Muscle layer of duodenum (tissue), 2 donors: Measurements from ENCODE around the gene LSAMP.
"Not testable (repeated sequence)": the region's sequence is repeated elsewhere in the genome, so short reads cannot be mapped to it uniquely, and the experiment has no call there.

ENCODE experiments used
- H3K27ac ChIP-seq: one replicate; pipeline ENCODE4 v1.7.0; 2013; ENCODE audit warnings: mild to moderate bottlenecking, low read length
- H3K27me3 ChIP-seq: one replicate; pipeline ENCODE4 v1.7.0; 2013; ENCODE audit warnings: low read depth, mild to moderate bottlenecking, control low read depth, low read length
- H3K36me3 ChIP-seq, 2 donors: one replicate each; pipeline ENCODE4 v1.7.0; 2013; ENCODE audit warnings: low read length in 2 of 2, control low read depth in 1 of 2, mild to moderate bottlenecking in 1 of 2; ENCODE audit not compliant: insufficient read depth in 2 of 2, control insufficient read depth in 1 of 2
- H3K4me1 ChIP-seq, 2 donors: one replicate each; pipeline ENCODE4 v1.7.0; 2013; ENCODE audit warnings: low read length in 2 of 2, mild to moderate bottlenecking in 2 of 2, control low read depth in 1 of 2, moderate library complexity in 1 of 2; ENCODE audit not compliant: insufficient read depth in 2 of 2, control insufficient read depth in 1 of 2
- H3K4me3 ChIP-seq, 2 donors: one replicate each; pipeline ENCODE4 v1.7.0; 2013; ENCODE audit warnings: low read length in 2 of 2, low read depth in 1 of 2, mild to moderate bottlenecking in 1 of 2
- H3K9me3 ChIP-seq, 2 donors: one replicate each; pipeline ENCODE4 v1.7.0; 2013; ENCODE audit warnings: low read length in 2 of 2, control low read depth in 1 of 2, mild to moderate bottlenecking in 1 of 2; ENCODE audit not compliant: control insufficient read depth in 1 of 2
- donor health status: healthy.

Gene LSAMP

DNA sequence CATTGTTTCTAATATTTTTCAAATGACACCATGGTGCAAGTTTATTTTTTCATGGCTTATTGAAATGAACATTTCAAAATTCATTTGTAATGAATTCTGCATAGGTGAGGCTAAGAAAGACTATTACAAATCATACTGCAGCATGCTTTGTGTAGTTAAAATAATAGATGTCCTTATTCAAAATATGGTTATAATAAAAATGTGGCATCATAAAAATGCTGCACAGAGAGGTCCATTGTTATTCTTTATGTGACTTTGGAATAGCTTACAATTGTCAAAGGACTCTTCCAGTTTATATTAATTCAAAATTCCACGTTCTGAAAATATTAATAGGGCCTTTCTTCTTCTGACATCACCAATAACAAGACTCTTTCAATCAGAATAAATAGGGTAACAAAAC lies 599.3 kb downstream of the LSAMP start:
- Histone ChIP-seq H3K4me3 (no peak overlapping the region), H3K36me3 (no peaks in the 10 kb centered on the region), H3K27me3 (no peaks in the 10 kb centered on the region), H3K27ac (no peak overlapping the region), H3K9me3 (no peaks in the 10 kb centered on the region), H3K4me1 (no peaks in the 10 kb centered on the region)

DNA sequence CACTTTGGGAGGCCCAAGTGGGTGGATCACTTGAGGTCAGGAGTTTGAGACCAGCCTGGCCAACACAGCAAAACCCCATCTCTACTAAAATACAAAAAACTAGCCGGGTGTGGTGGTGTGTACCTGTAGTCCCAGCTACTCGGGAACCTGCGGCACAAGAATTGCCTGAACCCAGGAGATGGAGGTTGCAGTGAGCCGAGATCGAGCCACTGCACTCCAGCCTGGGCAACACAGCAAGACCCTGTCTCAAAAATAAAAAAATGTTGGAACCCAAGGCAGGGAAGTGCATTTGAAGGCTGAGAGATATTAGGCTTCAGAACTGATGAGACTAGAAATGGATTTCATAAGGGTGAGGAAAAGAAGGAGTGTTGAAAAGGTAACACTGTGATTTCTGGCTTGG lies 600.6 kb downstream of the LSAMP start:
- not testable (repeated sequence) for H3K27me3 ChIP-seq, H3K4me1 ChIP-seq, H3K9me3 ChIP-seq, H3K27ac ChIP-seq, H3K36me3 ChIP-seq, H3K4me3 ChIP-seq

DNA sequence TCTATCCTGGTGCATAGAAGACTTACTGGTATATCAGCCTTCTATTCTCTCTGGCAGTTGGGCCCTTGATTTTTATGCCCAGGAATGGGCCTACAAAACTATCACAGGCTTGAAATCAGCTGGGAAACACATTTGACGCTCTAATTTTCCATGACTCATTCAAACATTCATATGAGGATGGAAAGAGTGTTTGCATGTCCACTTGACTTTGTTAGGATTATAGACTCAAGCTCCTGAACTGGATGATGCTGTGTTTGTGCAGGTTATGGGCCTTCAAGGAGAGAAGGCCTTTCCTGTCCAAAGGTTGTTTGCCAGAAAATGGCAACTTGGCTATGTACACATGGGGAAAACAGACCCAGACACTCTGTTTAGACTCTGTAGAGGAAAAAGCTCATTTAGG lies 602.1 kb downstream of the LSAMP start:
- Histone ChIP-seq H3K27me3 (no peaks in the 10 kb centered on the region), H3K27ac (no peak overlapping the region), H3K4me1 (no peaks in the 10 kb centered on the region), H3K4me3 (no peak overlapping the region), H3K36me3 (no peaks in the 10 kb centered on the region), H3K9me3 (no peaks in the 10 kb centered on the region)

DNA sequence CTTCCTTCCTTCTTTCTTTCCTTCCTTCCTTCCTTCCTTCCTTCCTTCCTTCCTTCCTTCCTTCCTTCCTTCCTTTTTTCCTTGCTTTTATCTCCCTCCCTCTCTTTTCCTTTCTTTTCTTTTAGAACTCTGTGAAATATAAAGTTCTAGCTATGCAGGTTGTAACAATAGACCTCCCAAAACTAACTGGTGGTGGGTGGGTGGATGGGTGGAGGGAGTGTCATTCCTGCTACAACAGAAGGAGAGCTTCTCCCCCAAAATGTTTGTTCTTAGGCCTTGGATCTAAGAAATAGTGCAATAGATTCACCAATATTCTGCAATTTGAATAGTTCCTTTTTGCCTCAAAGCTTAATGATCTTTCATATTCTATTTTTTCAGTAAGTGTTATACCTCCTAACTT lies 606.0 kb downstream of the LSAMP start:
- Histone ChIP-seq H3K4me1 (peaks cover 0 to 2% of the 10 kb centered on the region in 2 donors), H3K27me3 (no peaks in the 10 kb centered on the region), H3K36me3 (no peaks in the 10 kb centered on the region), H3K9me3 (no peaks in the 10 kb centered on the region), H3K27ac (no peak overlapping the region), H3K4me3 (no peak overlapping the region)

DNA sequence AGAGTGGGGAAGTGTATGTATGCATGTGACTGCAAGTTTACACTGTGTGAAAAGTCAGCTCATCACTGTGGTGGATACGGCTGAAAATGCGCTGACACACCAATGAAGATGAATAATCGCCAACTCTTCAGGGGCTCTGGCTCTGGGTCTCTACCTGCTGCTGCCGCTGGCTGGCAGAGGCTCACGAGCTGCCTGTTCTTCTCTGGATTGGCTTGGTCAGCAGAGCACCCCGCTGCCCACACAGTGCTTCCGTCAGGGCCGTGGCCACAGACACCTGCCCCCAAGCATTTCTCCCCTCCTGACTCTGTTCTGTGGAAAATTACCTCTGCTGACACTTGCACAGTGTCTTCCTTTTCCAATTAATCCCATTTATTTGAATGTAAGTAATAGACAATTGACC lies 606.5 kb downstream of the LSAMP start:
- H3K4me3 ChIP-seq, result no peak overlapping the region
- H3K27ac ChIP-seq, result no peak overlapping the region

DNA sequence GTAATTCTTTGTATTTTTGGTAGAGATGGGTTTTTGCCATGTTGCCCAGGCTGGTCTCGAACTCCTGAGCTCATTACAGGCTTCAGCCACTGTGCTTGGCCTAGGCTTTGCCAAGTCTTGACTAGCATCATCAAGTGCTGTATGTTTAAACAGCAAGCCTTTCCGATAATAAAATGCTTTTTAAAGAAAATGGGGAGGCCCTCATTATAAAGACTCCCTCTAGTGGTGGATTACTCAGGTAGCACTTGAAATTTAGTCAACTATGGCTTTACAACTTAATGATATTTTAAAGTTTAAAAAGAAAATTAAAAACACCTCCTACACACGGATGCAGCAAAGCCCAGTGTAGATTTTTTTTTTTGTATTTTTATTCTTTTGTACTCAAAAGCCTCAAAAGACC lies 608.3 kb downstream of the LSAMP start:
- H3K27me3 ChIP-seq, result no peaks in the 10 kb centered on the region
- no peaks in the 10 kb centered on the region for H3K36me3 ChIP-seq
- peaks cover 0 to 17% of the 10 kb centered on the region in 2 donors for H3K4me1 ChIP-seq
- H3K27ac ChIP-seq, result no peak overlapping the region
- H3K4me3 ChIP-seq, result no peak overlapping the region
- no peaks in the 10 kb centered on the region for H3K9me3 ChIP-seq

More for the DNA sequence above, 606.5 kb downstream of the LSAMP start:
- H3K4me1 ChIP-seq, result peaks cover 0 to 7% of the 10 kb centered on the region in 2 donors
- H3K9me3 ChIP-seq, result no peaks in the 10 kb centered on the region
- no peaks in the 10 kb centered on the region for H3K27me3 ChIP-seq
- no peaks in the 10 kb centered on the region for H3K36me3 ChIP-seq

DNA sequence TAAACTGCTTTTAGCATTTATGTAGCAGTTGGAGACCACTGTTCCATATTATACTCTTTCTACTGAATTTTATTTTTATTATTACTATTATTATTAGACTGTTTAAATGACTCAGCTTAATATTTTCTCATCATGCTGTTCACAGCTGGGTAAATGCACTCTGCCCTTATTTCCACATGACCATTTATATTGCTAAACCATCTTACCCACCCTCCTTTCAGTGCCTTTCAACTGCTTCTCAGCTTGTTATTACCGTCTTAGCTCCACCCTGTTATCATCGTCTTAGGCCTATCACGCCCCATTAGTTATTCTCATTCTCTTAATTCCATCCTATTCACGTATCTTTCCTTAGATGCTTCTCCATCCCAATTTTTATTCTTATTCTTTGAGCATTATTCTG lies 609.3 kb downstream of the LSAMP start:
- Histone ChIP-seq H3K27me3 (no peaks in the 10 kb centered on the region), H3K27ac (no peak overlapping the region), H3K36me3 (no peaks in the 10 kb centered on the region), H3K4me1 (peaks cover 0 to 17% of the 10 kb centered on the region in 2 donors), H3K4me3 (no peak overlapping the region), H3K9me3 (no peaks in the 10 kb centered on the region)

DNA sequence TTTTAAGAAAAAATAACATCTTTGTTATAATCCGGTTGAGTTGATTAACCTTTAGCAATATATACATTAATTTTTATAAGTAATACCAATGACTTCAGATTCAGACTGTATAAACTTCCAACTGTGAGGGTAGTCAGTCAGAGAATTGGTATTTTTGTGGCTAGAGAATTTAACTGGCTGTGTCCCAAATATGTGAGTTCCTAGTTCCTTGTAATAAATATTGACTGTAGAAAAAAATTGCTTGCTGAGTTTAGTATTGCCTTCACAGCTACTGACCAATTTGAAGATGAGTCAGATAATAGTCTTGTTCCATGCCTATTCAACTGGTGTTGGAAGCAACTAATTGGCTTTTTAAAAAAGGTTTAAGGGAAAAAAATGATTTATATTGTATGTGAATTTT lies 611.2 kb downstream of the LSAMP start:
- no peak overlapping the region for H3K4me3 ChIP-seq
- no peaks in the 10 kb centered on the region for H3K27me3 ChIP-seq
- H3K4me1 ChIP-seq, result peaks cover 0 to 17% of the 10 kb centered on the region in 2 donors
- H3K9me3 ChIP-seq, result no peaks in the 10 kb centered on the region
- no peaks in the 10 kb centered on the region for H3K36me3 ChIP-seq
- no peak overlapping the region for H3K27ac ChIP-seq

DNA sequence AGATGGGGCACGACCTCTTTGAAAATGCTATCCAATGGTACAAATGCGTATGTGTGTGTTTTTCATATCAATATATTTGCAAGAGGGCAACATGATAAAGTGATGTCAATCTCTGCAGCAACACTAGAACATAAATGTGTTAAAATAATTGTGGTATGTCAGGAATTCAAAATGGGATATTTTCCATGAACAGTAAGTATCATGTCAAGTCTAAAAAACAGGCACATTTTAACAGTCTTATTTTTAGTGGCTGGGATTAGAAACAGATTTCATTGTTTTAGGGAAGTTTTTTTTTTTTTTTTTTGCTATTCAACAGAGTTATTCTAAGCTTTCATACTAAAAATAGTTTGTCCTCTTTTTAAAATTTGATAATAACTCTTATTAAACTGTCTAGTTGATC lies 612.2 kb downstream of the LSAMP start:
- Histone ChIP-seq H3K9me3 (no peaks in the 10 kb centered on the region), H3K27ac (no peak overlapping the region), H3K27me3 (no peaks in the 10 kb centered on the region), H3K4me1 (peaks cover 0 to 17% of the 10 kb centered on the region in 2 donors), H3K36me3 (no peaks in the 10 kb centered on the region), H3K4me3 (no peak overlapping the region)

DNA sequence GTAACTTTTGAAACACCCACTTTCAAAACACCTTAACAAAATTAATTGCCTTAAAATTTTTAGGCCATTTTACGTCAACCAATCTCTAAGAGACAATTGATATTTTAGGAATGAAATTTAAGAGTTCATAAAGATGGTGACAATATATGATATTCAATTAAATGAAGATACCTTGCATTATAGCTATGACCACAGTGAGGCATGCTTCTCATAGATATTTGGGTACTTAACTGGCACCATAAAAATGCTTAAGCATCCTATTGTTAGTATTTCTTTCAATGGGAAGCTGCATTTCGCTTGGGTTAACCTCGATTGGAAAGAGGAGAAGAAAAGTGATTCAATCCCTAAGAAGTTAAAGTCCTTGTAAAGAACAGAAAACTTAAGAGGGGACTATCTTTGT lies 613.0 kb downstream of the LSAMP start:
- Histone ChIP-seq H3K36me3 (no peaks in the 10 kb centered on the region), H3K27me3 (no peaks in the 10 kb centered on the region), H3K27ac (no peak overlapping the region), H3K4me1 (peaks cover 0 to 17% of the 10 kb centered on the region in 2 donors), H3K4me3 (no peak overlapping the region), H3K9me3 (no peaks in the 10 kb centered on the region)

DNA sequence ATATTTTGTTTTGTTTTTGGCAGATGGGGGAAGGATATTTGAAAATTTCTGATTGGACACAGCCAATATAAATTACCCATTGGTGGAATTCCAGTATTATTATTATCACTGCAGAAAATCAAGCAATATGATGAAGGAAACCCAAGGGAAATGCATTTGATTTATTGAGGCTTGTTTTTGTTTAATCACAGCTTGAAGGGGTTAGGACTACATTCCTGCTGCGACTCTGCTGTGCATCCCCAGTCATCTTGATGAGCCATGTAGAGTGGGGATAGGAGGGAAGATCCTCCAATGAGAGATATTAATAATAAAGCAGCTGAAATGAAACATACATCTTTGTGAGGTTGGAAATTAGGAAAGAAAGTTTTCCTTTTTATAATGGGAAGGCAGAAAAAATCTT lies 613.4 kb downstream of the LSAMP start:
- Histone ChIP-seq H3K36me3 (no peaks in the 10 kb centered on the region), H3K4me1 (peaks cover 0 to 17% of the 10 kb centered on the region in 2 donors), H3K27me3 (no peaks in the 10 kb centered on the region), H3K4me3 (no peak overlapping the region), H3K27ac (no peak overlapping the region), H3K9me3 (no peaks in the 10 kb centered on the region)

DNA sequence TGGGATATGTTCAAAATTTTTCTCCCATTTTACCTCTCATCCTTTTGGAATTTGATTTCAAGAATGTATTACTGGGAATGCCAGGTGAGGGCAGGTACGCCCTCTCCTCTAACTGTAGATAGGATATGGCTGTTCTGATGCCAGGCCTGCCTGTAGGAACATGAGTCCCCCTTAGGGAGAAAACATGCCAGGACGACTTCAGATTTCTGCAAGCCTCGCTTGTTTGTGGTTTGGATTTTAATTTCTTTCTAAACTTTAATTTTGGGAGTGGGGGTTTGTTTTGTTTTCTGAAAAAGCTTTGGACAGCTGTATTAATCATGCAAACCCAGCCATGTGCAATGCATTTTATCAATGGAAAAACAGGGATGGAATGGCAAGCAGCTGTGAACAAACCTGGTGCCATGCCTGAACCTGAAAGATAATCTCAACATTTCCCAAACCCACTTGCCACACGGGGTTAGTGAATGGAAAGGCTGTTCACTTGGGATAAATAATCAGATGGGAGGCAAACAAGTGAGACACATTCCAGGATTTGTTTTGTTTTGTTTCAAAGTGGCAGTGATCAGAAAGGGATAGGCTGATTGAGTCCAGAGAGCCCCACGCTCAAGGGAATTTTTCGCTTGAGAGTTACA lies 614.4 kb downstream of the LSAMP start:
- no peak overlapping the region for H3K4me3 ChIP-seq
- no peaks in the 10 kb centered on the region for H3K27me3 ChIP-seq
- H3K27ac ChIP-seq, result no peak overlapping the region
- no peaks in the 10 kb centered on the region for H3K9me3 ChIP-seq
- H3K4me1 ChIP-seq, result peaks cover 0 to 17% of the 10 kb centered on the region in 2 donors
- H3K36me3 ChIP-seq, result no peaks in the 10 kb centered on the region
